ENCODE data around the gene TOPBP1. TPM values are rescaled to one million over a fixed set of nuclear protein-coding genes. Genes with fewer than 3 reads are reported as not detected.
"Not testable (repeated sequence)": the region's sequence is repeated elsewhere in the genome, so short reads cannot be mapped to it uniquely, and the experiment has no call there.

The TOPBP1 gene
- polyA plus RNA-seq (ENCODE audit: insufficient read depth in 1 of 5, insufficient read length in 5 of 5, low replicate concordance in 1 of 5) = 10 to 100 TPM; 29.7 to 51.5 (median 49.2) TPM
- long read RNA-seq, donor 1, full-length matches to known transcripts = 1 of 7 reads
- long read RNA-seq, donor 1, partial matches to known transcripts = 6 of 7 reads
- long read RNA-seq, donor 1, other reads (novel, unspliced or antisense) = 0 of 7 reads
- long read RNA-seq, donor 2, full-length matches to known transcripts = 1 of 1 reads
- long read RNA-seq, donor 2, partial matches to known transcripts = 0 of 1 reads
- long read RNA-seq, donor 2, other reads (novel, unspliced or antisense) = 0 of 1 reads
- long read RNA-seq, donor 3, partial matches to known transcripts = 0 of 1 reads
- long read RNA-seq, donor 3, other reads (novel, unspliced or antisense) = 0 of 1 reads
- long read RNA-seq, donor 4, partial matches to known transcripts = 0 of 2 reads
- long read RNA-seq, donor 4, other reads (novel, unspliced or antisense) = 0 of 2 reads
- long read RNA-seq, donor 5, full-length matches to known transcripts = 1 of 19 reads
- long read RNA-seq, donor 5, partial matches to known transcripts = 18 of 19 reads
- long read RNA-seq, donor 5, other reads (novel, unspliced or antisense) = 0 of 19 reads
- long read RNA-seq, donor 6, full-length matches to known transcripts = 2 of 7 reads
- long read RNA-seq, donor 6, partial matches to known transcripts = 5 of 7 reads
- long read RNA-seq, donor 6, other reads (novel, unspliced or antisense) = 0 of 7 reads
- long read RNA-seq, donor 7 = 0 reads
- long read RNA-seq, donor 8 = 0 reads

DNA sequence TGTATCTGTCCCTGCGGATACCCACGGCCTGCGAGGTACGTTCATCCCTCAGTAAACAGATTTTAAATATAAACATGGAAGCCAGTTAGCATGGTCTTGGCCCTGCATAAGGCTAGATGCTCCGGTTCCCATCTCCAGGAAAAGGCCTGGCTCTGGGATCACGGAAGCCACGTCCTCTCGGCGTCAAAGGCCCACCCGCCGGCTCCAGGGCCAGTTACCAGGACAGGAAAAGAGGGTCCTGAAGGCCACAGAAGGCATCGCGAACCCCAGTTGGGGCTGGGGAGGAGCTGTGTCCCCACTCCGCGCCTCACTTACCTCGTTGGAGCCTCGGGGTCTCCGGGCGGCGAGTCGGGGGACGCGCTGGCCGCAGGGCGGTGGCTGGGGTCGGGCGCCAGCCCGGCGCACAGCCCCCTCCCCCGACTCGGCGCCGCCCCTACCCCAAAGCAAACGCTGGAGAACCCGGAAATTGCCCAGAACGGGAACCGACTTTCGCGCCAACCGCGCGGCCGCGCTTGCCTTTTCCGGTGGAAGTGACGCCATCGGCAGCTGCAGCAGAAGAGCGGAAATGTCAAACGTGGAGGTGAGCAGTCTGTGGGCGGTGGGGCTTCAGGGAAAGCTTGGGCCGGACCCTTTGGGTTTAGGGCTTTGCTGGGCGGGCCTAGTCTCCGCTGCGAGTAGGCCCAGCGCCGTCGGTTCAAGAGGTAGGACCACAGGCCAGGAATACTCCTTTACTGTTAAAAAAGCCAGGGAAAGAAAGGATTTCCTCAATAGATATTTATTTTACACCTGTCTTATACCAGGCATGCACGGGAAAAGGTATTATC is at the start of gene TOPBP1:
Gene TOPBP1, minus strand, starts transcription at position 488 of the 824 bp plus-strand sequence. CDS start 814 bp downstream, outside the sequence.
- peak; percentile 77 to 81 for DNase-seq

DNA sequence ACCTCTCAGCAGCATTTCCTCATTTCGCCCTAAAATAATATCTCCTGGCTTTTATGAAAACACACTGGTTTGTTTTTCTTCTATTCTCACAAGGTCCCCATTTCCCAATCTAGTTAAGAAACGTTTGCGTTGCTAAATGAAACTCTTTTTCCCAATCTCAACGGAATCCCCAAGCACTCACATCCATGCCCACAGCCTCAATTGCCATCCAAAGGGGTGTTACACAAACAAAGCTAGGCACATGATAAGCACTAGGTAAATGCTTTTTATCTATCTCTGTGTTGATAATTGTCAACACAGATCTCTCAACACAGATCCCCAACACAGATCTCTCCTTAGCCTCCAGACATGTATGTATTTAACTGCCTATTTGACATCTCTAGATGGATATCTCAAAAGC is 49.3 kb upstream of the TOPBP1 start:
- DNase-seq = no peak

DNA sequence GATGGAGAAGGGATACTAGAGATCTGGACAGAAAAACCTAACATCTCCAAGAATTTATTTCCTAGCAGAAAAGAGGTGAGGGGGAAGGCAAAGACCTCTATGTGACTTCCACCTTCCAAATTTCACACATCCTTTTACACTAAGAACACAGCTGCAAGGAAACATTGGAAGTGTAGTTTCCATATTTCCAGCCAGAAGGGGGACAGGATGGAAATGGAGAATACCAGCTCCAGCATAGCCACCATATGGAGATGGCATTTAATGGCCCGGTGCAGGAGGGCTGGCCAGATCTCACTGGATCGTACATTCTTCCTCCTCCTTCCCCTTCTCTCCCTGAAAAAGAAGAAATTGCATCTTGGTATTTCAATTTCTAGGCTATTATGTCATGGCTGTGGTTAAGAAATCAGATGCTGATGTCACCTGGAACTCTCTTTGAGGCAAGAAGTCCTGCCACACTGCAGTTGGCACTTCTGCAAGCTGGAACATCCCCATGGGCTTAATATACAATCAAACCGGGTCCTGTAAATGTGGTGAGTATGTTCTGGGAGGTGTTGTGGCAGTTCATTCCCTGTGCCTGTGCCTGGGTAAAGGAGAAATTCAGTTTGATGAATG is 47.5 kb upstream of the TOPBP1 start:
- DNase-seq = no peak

DNA sequence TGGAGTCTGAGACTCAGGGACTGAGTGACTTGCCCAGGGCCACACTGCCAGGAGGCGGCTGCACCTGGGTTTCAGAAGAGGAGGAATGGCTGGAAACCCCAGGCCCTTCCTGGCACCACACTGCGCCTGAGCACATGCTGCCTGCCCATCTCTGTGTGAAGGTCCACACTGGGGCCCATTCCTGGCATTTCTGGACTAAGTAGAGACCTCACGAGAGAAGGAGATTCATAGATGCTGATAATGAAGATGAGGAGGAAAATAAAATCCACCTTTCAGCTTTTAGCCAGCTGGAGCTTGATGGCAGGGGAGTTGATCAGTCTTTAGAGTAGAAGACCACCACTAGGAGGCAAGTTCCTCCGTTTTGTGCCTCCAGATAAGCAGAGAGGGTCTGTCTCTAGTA is 44.3 kb upstream of the TOPBP1 start:
- no peak for DNase-seq

DNA sequence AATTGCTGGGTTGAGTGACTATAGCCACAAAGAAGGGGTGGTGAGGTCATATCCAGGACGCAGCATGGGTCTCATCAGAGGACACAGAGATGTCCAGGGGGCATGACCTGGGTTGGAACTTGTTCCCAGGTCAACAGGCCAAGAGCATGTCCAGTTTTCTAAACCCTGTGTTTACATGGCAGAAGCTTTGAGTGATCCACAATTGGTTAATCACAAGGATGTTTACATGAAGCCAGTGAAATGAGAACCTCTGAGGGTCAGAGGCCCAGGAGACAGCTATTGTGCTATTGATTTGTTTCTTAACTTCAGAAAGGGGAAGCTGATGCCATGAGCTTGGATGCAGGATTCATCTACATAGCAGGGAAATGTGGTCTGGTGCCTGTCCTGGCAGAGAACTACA is 42.2 kb upstream of the TOPBP1 start:
- DNase-seq = no peak

DNA sequence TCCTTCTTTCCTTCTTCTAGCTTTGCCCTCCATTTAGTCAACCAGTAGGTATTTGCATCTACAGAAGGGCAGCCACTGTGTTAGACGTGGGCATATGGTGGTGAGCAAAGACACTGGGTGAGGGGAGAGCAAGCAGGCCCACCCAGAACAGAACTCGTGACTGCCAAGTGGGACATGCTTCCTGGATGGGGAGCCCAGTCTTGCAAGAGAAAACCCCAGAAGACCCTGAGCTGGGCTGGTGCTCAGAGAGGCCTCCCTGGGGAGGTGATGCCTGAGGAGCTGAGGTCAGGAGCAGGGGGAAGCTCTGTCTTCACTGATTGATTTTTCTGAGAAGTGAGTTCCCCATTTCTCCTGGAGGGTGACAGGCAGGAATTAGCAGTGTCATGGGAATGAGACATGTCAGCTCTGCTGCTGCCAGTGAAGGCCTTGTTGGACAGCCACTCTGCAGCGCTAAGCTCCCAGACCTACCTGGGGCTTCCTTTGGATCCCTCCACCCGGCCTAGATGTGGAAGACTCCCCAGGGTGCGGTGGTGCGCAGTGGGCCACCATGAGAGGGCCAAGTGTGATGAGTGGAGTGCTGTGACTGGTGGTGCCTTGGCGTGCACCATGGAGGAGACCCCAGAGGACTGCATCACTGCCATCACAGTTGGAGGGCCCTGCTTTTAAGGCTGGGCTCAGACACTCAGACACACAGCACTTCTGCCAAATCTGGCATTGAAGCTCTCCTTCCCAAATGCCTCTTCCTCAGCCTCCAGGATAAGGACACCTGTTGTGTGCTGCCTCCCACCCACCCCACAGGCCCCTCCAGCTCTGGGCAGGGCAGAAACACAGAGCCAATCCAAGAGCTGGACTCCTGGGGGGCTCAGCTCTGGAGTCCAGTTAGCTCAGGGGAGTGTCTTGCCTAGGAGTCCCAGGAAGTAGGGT is 40.0 kb upstream of the TOPBP1 start:
- no peak for DNase-seq

DNA sequence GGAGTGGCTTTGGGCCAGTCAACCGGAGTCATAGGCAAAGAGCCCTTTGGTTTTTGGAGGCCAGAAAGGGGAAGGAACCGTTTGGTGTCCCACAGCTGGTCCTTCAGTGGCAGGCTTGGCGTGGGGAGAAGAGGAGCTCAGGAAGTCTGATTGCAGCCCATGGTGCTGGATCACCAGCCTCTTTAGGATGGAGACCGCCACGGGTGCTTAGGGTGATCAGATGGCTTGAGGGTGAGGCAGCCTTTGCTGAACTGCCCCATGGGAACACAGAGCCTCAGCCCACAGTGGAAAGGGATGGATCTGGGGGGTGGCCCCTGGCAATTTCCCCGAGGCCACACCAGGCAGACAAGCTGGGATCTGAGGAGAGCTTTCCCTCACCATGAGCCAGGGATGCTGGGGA is 38.6 kb upstream of the TOPBP1 start:
- DNase-seq = no peak

DNA sequence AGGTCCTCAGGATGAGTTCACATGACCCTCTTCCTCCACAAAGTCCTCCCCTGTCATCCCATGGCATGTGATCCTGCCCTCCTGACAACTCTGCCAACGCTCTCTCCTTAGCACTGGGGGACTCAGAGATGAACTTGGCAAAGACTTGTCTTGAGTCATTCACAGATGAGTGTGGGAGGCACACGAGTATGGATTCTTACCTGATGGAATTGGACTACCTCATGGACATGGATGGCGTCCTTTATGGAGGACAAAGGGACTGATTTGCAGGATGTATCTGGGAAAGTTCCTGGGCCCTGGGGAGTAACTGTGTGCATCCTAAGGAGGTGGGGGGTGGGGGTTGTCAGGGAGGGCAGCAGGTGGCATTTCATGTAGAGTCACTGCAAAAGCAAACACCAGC is 38.2 kb upstream of the TOPBP1 start:
- no peak for DNase-seq

DNA sequence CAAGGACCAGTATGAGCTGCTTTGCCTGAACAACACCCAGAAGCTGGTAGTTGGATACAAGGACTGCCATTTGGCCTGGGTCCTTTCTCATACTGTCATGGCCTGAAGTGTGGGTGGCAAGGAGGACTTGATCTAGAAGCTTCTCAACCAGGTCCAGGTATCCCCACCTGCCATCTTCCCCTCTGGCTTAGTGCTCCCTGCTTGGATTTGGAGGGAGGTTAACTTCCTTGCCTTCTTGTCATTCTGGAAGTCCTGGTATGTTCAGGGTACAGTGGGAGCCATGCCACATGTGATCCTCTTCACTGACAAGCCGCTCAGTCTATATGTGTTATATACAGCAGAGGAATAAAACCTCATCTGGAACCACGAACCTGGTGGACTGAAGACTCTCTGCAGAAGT is 37.7 kb upstream of the TOPBP1 start:
- no peak for DNase-seq

DNA sequence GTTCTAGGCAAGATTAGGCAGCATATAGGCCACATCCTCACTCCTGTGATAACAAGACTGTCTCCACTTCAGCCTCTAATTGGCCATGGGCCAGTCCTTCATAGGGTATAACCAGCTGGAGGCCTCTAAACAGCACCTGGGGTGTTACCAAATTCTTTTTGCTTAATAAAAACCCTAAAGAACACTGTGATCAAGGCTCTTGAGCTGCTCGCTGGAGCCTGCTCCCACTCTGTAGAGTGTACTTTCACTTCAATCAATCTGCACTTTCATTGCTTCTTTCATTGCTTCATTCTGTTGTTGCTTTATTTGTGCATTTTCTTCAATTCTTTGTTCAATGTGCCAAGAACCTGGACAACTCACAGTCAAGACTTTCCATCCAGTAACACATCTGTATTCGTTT is 36.2 kb upstream of the TOPBP1 start:
- no peak for DNase-seq

DNA sequence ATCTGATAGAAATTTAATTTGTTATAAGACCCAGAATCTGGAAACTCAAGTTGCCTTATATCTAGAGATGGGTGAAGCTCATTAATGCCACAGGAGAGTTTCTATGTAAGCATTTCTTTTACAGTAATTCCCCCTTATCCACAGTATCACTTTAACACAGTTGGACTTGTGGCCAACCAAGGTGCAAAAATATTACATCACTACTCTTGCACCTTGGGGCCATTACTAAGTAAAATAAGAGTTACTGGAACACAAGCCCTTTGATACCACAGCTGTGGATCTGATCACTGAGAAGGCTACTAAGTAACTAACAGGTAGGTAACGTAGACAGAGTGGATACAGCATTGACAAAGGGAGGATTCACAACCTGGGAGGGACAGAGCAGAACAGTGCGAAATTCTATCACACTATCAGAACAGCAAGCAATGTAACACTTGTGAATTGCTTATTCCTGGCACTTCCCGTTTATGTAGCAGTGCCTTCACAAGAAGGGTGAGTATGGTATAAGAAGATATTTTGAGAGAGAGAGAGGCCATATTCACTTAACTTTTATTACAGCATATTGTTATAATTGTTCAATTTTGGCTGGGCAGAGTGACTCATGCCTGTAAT is 33.9 kb upstream of the TOPBP1 start:
- DNase-seq = no peak

DNA sequence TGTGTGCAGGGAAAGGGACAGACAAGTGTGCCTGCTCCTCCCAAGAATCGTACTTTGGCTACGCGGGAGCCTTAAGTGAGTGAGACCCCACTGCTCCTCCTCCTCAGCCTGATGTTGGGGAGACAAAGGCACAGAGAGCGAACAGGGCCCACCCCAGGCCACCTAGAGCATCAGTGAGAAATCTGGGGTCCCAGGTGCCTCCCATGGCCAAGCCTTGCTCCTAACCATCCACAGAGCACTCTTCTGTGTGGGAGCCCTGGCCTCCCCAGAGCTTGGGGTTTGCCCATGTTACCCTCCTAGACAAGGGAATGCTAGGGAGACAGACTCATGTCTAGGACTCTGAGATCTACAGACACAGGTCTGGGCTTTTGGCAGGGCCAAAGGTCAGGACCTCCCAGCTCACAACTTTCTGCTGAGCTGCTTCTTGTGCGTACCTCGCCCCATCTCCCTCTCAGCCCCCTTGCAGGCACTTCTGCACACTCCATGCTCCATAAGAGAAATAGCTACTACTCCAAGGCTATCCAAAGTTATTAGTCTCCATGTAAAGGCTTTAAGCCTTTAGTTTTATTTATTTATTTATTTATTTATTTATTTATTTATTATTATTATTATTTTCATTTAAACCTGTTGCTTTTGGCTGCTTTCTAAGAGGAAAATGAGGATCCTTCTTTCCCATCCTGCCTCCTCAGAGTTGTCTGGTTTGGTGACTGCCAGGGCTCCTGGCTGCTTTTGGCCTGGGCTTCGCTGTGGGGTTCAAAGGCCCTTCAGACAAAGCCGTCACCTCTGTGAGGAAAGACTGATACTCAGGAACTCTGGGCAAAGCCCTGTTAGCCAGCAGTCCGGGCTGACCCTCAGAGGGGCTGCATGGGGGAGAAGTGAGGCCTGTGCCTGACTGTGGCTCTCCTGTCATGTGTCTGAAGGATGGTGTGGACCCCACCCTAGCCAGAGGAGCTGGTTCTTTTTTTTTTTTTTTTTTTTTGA is 32.8 kb upstream of the TOPBP1 start:
- DNase-seq = no peak

DNA sequence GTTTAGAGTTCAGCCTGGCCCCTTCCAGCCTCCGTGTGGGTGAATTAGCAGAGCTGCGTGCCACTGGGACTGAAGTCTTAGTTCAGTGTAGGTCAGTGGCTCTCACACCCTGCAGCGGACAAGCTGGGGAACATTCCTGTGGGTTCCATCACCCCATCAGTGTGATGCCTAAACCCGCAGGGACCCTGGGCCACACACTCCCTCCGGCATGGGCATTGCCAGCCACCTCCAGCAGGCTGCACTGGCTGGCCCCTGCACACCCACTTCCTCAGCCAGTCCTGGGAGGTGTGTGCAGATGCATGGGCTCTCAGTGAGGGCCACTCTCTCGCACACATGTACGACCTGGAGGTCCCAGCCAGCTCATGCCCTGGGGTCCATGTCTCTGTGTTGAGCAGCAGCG is 32.1 kb upstream of the TOPBP1 start:
- DNase-seq = no peak

DNA sequence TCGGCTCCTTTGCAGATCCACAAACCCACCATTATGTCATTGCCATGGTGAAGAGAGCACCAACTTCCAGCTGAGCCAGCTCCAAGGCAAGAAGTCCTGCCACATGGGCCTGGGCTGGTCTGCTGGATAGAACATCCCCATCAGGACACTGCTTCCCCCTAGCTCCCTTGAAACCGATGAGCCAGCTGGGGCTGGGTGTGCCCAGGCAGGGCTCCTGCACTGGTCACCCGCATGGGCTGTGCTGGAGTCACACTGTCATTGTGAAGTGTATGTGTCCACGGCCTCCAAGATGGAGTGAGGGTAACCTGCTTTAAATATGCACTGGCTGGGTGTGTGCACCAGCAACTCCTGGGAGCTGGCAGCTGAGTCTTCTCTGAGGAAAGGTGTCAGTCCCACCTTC is 31.0 kb upstream of the TOPBP1 start:
- no peak for DNase-seq

DNA sequence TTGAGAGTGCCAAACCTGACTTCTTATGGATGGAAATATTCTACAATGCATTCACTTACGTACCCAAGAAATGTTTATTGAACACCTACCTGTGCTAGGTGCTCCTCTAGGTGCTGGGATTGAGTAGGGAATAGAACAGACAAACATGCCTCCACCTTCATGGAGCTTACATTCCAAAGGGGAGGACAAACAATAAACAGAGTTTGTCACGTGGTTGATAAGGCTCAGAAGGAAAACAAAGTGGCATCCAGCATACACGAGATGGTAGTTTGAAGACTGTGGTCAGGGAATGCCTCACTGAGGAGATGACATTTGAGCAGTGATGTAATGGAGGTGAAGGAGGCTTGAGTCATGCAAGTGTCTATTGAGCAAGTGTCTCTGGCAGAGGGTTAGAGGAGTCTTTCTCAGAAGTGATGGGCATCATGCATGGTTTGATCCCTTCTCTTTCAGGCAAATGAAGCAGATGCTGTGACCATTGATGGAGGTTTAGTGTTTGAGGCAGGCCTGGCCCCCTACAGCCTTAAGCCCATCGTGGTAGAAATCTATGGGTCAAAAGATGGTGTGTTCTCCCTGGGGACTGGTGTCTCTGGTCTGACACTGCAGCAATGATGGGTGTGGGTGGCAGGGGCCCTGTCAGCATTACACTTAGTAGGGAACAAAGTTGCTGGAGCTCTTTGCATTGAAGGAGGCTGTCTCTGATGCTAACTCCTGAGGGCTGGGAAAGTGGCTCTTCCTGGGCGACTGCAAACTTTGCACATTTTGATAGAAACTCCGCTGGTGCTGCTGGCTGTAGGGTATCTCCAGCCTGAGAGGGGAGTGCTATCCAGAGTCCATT is 29.7 kb upstream of the TOPBP1 start:
- DNase-seq = no peak

DNA sequence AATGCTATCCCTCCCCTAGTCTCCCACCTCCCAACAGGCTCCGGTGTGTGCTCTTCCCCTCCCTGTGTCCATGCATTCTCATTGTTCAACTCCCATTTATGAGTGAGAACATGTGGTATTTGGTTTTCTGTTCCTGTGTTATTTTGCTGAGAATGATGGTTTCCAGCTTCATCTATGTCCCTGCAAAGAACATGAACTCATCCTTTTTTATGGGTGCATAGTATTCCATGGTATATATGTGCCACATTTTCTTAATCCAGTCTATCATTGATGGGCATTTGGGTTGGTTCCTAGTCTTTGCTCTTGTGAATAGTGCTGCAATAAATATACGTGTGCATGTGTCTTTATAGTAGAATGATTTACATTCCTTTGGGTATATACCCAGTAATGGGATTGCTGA is 16.3 kb upstream of the TOPBP1 start:
- not testable (repeated sequence) for DNase-seq

DNA sequence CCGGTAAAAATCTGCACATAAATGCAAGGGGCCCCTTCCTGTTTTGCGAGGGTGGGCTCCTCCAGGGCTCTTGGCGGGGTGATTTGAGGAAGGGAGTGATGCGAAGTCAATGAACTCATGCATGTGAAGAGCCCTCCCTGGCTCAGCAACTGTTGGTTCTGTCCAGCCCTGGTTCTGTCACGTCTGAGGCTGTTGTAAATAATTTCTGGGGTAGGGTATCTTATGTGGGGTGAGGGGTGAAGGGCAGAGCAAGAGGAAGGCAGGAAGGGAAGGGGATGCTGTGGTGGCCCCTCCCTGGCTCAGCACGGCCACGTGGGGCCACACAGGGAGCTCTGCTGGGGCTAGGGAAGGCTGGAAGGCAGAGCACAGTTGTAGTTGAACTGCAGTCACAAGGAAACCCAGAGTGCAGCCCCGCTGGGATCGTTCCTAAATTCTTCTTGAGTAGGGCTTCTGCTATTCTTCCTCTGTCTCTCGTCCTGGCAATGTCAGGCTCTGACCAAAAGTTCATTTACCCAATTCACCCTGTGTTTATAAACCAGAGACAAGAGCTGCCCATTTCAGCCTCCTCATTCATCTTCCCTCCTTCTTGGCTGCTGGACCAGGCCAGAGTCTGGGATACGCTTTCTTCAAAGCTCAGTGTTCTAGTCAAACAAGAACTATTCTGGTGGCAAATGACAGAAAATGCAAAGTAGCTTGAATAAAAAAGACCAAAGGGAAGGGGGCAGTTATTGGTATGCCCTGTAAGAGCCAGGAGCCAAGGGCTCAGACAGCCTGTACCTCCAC is 14.8 kb upstream of the TOPBP1 start:
- DNase-seq = no peak
